GM13976 (cell line): ENCODE measurements around the gene EME2.

Source experiments
- DNase-seq: peaks from one replicate; pipeline ENCODE4 v3.0.0; 2012; ENCODE audit warnings: low spot score
- in situ Hi-C: fragments of 300-500 bp; cut with MboI; formaldehyde crosslinking; loops from one replicate; pipeline ENCODE4 v1.12.0; 2022; ENCODE audit warnings: low sequenced_read_pairs, mixed read lengths, inconsistent platforms; ENCODE audit not compliant: unreplicated experiment
- TF ChIP-seq, protein P1 (sequence below): IDR thresholded peaks from 2 replicates; pipeline ENCODE4 v1.5.1; 2012; ENCODE audit warnings: borderline replicate concordance, mild to moderate bottlenecking; ENCODE audit not compliant: insufficient read depth; ENCODE audit errors: extremely low read depth, missing control alignments, control extremely low read depth

Gene EME2

DNA sequence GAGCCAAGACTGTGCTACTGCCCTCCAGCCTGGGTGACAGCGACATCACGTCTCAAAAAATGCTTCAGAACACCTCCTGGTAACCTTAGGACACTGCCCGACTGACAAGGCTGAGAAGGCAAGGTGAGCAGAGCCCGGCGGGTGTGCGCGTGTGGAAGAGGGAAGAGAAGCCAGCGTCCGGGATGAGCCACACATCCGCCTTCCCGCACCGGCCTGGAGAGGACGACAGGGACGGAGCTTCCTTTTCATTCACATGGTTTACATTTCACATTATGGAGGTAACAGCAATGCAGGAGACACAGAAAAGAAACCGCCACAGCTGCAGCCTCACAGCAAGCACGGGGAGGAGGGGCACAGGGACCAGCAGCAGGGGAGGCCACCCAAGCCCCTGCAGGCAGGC is 37.5 kb downstream of the EME2 start:
- no peak for DNase-seq
- in situ Hi-C loops = no loop called here
- TF ChIP-seq, protein P1, sequence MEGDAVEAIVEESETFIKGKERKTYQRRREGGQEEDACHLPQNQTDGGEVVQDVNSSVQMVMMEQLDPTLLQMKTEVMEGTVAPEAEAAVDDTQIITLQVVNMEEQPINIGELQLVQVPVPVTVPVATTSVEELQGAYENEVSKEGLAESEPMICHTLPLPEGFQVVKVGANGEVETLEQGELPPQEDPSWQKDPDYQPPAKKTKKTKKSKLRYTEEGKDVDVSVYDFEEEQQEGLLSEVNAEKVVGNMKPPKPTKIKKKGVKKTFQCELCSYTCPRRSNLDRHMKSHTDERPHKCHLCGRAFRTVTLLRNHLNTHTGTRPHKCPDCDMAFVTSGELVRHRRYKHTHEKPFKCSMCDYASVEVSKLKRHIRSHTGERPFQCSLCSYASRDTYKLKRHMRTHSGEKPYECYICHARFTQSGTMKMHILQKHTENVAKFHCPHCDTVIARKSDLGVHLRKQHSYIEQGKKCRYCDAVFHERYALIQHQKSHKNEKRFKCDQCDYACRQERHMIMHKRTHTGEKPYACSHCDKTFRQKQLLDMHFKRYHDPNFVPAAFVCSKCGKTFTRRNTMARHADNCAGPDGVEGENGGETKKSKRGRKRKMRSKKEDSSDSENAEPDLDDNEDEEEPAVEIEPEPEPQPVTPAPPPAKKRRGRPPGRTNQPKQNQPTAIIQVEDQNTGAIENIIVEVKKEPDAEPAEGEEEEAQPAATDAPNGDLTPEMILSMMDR = no peak

DNA sequence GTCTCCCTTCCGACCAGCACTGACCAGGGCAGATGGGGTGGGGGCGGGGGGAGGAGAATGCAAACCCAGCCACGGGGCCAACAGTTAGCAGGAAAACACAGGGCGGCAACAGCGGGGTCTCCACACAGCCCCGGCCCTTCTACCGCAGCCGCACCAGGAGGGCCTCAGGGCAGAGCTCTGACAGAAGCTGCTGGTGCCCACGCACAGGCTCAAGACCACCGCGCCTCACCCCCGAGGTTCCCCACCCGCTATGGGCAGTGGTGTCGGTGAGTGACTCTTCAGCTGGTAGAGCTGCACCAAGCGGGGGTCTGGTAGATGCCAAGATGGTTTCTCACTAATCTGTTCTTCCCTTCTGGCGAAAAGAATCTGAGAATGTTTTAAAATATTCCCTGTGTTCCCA is 37.9 kb downstream of the EME2 start:
- no peak for DNase-seq
- TF ChIP-seq, protein P1 = no peak
- in situ Hi-C loops = no loop called here

DNA sequence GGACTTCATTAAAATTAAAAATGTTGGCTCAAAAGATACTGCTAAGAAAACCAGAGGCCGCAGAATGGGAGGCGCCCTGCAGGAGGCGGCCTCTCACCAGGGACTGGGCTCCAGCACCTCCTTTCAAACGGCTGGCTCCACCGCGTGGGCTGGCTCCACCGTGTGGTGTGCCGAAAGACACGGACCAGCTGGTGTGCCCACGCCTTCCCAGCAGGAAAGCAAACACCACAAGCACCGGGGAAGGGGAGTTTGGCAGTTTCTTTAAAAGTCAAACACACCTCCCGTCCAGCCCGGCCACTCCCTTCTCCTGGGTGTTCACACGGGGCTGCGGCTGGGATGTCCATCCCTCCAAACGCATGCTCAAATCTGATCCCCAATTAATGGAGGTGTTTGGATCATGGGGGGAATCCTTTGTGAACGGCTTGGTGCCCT is 40.1 kb downstream of the EME2 start:
- in situ Hi-C loops = no loop called here
- peak; percentile 59 for DNase-seq

DNA sequence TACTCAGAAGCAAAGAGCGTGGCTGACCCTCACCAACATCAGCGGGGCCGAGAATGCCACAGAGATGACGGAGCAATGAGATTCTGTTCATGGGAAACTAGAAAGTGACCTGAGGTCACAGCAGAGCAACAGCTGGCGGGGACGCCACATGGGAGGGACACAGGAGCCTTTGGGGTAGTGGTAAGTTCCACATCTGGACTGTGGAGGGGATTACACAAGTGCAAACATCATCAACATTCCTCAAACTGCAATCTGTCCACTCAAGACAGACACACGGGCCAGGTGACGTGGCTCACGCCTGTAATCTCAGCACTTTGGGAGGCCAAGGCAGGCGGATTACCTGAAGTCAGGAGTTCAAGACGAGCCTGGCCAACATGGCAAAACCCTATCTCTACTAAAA is 42.9 kb downstream of the EME2 start:
- TF ChIP-seq, protein P1 = no peak
- in situ Hi-C loops = no loop called here
- DNase-seq = no peak

More for the DNA sequence above, 40.1 kb downstream of the EME2 start:
- TF ChIP-seq, protein P1 = peak; percentile 22

DNA sequence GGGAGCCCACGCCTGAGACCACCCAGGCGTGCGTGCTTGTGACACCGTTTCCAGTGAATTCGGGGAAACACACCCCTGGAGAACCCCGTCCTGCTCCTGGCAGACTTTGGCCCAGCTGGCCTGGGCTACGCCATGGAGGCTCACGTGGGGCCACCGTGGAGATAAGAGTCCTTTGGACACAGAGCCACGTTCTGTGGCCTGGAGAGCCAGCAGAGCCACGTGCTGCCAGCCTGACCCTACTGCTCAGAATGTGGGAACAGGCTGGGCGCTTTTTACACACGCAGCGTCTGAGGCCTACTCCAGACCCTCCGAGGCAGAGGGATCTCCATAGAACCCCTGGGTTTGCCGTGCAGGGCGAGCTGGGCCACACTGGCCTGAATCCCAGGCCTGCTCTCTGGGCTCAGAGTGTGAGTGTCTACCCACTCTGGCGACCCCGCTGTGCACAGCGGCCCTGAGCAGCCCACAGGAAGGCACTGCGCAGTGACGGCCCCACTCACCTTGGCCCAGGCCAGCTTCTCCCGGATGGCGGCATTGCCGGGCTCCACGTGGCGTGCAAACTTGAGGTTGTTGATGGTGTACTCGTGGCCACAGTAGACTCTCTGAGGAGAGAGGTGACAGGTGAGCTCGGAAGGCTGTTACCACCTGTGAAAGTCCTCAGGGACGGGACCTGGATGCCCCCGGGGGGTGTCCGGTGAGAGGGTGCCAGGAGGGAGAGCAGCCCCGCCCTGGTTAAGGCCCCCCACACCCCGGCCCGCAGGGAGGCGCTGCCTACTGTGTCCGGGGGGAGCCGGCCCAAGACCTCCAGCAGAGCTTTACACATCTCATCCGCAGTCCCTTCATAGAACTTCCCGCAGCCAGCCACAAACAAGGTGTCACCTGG is 44.0 kb downstream of the EME2 start:
- in situ Hi-C loops = no loop called here
- DNase-seq = no peak
- TF ChIP-seq, protein P1 = no peak

DNA sequence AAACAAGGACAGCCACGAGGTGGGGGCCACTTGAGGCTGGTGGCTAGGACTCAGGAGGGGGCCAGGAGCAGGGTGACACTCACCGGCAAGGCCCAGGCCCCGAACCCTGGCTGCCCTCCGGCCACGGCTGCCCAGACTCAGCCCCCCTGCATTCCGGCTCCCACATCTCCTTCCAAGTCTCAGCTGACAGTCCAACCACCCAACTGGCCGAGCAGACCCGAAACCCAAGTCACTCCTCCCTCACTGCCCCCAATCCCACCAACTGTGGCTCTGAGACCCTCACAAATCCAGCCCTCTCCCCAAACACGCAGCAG is 44.6 kb downstream of the EME2 start:
- in situ Hi-C loops = no loop called here
- TF ChIP-seq, protein P1 = no peak
- DNase-seq = no peak
